H54 (cell line): ENCODE data around the gene EP400.

Experiments used
- DNase-seq: peaks from one replicate; pipeline ENCODE4 v3.0.0; 2011; ENCODE audit warnings: low spot score, mixed read lengths; ENCODE audit not compliant: insufficient read length
- FAIRE-seq: peaks from 3 replicates; lab custom pipeline; 2011; peaks lifted over from hg19 to GRCh38; lab: Jason Lieb, UNC
- POLR2A ChIP-seq: IDR thresholded peaks from 2 replicates; pipeline ENCODE4 v1.6.1; 2011; ENCODE audit warnings: low read depth, mild to moderate bottlenecking, low read length

EP400 gene

DNA sequence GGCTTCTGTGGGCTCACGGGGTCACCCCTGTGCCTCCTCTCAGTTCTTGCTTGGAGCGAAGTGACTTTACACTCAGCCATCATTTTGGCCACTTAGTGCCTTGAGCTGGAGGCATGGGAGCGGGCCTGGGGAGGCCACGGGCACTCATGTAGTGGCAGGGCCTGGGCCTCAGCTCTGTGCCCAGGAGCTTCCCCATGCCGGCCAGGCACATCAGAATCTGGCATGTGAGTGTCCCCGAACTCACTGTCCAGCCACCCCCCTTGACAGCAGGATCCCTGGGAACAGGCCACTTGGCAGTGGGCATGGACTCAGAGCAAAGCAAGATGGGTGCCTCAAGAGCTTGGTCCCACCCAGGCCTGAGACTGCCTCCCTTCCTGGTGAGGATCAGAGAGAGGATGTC is 164.9 kb downstream of the EP400 start:
- FAIRE-seq (no peak), DNase-seq (no peak)
- TF ChIP-seq POLR2A: no peak

DNA sequence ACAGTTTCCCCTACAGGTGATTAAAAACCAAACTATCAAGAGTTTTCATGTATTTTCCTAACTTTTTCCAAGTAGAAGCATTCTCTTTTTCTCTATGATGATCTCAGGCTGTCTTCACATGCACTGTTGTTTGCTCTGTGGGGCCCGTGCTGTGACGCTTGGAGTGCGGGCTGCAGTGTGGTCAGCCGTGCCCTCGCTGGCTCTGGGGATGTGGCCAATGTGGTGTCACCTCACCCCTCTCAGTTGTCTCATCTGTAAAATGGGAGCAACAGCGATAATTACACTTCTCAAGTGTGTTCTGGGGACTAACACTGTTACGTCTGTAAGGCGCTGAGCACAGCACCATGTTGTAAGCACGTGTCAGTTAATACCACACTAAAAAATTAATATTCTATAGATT is 165.8 kb downstream of the EP400 start:
- FAIRE-seq (no peak), DNase-seq (no peak)
- no peak for TF ChIP-seq POLR2A

DNA sequence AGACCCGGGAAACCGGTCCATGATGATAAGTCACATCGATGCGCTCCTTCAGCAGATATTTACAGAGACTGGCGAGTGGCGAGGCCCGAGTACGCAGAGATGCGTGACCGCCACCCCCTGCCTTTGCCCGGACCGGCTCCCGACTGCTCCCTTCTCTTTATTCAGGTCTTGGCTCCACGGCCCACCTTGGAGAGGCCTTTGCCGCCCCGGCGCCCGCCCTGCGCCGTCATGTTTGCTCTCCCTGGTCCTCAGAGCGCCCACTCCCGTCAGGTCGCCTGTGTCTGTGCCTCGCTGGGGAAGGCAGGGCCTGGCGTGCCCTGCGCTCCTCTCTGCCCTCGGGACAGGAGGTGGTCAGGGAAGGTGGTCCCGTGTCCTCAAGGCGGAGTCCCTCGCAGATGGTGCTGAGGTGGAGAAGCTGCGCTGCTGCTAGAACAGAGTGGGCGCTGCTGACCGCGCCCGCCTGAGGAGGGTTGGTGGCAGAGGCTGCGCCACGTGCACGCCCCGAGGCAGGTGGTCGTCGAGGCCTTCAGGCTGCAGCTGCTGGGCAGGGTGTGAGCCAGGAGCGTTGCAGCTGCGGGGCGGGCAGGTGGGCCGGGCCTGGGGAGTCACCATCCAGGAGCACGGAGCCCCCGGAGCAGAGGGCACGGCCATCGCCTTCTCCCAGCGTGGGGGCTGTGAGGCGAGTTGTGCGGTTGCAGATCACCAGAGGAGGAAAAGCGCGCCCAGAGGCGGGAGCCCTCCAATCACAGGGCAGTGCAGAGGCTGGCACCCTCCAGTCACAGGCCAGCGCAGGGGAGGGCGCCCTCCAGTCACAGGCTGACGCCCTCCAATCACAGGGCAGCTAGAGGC is 167.2 kb downstream of the EP400 start:
- no peak for TF ChIP-seq POLR2A
- FAIRE-seq (no peak), DNase-seq (no peak)

DNA sequence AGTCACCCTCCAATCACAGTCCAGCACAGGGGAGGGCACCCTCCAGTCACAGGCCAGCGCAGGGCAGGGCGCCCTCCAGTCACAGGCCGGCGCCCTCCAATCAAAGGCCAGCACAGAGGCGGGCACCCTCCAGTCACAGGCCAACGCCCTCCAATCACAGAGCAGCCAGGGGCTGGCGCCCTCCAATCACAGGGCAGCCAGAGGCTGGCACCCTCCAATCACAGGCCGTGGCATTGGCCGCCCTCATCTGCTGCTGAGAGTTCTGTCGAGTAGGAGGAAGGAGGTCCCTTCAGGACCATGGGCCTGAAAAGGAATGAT is 167.8 kb downstream of the EP400 start:
- DNase-seq (no peak), FAIRE-seq (no peak)
- TF ChIP-seq POLR2A: no peak

DNA sequence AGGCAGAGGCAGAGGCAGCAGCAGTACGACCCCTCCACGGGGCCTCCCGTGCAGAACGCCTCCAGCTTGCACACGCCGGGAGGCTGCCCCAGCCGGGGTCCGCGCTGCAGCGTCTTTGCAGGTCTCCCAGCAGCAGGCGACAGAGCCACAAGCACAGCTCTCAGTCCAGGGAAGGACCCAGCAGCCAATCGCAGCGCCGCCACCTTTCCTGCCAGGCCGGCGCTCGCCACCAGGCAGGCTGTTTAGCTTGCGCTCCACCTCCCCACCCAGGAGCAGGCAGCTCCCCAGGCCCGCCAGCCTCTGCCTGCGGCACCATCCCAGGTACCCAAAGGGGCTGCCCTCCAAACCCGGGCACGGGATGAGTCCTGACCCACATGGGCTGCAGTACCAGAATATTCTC is 169.1 kb downstream of the EP400 start:
- DNase-seq: no peak
- no peak for FAIRE-seq
- no peak for TF ChIP-seq POLR2A

DNA sequence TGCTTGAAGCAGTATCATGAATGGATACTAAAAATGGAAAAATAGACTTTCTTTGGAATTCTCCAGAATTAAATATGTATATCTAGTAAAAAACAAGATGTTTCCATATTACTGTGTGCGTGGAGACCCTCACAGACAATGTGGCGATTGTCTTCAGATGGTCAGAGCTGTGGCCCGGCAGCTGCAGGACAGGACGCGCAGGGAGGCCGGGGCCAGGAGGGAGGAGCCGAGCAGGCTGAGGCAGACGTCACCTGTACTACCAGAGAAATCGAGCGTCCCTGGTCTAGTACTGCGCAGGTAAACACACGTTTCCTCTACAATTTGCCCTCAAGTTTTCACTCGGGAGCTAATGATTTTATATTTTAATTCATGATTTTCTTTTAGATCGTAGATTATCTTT is 171.5 kb downstream of the EP400 start:
- FAIRE-seq (no peak), DNase-seq (no peak)
- TF ChIP-seq POLR2A: no peak

DNA sequence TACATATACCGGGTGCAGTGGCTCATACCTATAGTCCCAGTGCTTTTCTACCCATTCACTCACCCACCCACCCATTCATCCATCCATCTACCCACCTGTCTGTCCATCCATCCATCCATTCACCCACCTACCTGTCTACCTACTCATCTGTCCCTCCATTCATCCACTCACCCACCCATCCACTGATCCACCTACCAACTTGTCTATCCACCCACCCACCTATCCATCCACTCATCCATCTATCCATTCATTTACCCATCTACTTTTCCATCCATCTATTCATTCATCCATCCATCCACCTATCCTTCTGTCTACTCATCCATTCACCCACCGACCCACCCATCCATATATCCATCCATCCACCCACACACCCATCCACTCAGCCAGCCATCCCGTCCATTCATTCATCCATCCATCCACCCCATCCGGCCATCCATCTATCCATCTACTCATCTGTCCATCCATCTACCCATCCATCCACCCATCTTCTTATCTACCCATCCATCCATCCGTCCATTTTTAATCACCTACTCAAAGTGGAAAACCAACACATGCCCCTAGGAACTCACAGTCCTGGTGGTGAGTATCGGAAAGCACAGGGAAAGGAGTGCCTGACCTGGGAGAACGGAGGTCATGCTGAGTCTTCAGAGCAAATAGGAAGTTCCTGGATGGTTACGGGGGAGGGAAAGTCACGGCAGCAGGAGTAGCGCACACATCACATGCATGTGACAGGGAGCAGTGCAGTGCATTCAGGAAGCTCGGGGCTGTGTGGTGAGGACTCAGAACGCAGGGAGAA is 174.4 kb downstream of the EP400 start:
- FAIRE-seq: no peak
- DNase-seq: no peak
- TF ChIP-seq POLR2A: no peak

DNA sequence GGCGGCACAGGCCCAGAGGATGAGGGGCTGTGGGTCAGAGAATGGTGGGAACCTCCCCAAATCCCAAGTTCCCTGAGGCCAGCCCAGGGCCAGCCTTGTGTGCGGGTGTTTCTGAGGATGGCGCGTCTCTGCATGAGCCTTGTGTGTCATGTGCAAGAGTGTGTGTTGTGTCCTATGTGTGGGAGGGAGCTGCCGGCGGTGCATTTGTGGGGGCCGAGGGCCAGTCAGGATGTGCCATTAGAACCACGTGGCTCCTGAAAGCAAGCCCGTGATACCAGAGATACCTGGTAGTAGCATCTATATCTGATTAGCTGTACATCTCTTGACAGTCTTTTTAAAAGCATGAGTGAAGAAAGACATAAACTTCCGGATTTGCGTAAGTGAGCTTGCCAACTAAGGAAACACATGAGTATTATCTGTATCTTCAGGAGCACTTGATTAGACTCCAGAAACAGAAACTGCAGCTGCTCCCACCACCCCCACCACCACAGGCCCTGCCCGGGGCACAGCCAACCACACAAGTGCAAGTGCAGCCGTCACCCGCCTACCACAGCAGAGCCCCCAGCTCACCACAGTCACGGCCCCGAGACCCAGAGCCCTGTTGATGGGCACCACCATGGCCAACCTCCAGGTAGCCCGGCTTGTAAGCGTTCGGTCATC is 175.2 kb downstream of the EP400 start:
- FAIRE-seq (no peak), DNase-seq (no peak)
- TF ChIP-seq POLR2A: no peak

DNA sequence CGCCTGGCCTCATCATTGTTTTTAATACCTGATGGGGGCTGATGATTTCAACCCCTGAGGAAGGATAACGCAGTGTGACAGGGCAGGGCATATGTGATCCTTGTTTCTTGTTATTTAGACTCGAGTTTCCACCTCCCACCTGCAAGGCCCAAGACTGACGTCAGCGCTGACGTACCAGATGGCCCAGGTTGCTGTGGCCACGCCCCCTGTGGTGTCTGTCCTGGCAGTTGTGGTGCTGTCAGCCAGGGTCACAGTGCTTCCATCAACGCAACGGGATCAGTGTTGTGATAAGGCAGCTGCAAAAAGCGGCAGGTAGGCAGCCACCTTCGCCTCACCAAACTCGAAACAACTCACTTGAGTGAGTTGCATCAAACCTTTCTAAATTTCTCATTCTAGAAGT is 176.0 kb downstream of the EP400 start:
- no peak for DNase-seq
- no peak for FAIRE-seq
- no peak for TF ChIP-seq POLR2A

DNA sequence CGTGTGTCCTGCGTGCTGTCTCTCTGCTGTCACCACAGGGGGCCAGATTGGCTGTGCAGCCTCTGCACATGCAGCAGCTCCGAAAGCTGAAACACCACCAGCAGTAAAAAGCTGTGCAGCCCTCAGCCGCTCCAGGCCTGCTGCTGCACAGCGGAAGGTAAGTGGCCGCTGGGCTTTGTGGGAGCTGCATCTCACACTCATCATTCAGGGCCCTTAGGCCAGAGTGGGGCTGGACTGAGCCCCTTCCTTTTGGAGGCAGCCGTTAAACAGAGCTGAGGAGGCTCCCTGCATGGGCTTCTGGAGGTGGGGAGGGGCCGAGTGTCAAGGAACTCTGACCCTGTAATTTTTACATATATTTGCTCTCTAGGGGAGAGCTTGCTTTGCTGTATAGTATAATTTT is 177.3 kb downstream of the EP400 start:
- TF ChIP-seq POLR2A: no peak
- DNase-seq: no peak
- no peak for FAIRE-seq

DNA sequence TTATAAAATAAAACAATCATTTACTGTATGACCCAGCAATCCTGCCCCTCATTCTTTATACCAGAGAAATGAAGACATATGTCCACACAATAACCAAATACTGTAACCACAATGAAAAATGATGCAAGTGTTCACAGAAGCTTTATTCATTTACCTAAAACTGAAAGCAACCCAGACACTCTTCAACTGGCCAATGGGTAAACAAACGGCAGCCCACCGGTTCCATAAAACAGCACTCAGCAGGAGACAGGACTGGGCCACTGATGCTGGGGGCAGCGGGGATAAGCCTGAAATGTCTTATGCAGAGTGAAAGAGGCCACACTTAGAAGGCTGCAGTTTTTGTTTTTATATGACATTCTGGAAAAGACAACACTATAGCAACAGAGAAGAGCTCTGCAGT is 179.3 kb downstream of the EP400 start:
- FAIRE-seq: no peak
- DNase-seq: no peak
- no peak for TF ChIP-seq POLR2A

DNA sequence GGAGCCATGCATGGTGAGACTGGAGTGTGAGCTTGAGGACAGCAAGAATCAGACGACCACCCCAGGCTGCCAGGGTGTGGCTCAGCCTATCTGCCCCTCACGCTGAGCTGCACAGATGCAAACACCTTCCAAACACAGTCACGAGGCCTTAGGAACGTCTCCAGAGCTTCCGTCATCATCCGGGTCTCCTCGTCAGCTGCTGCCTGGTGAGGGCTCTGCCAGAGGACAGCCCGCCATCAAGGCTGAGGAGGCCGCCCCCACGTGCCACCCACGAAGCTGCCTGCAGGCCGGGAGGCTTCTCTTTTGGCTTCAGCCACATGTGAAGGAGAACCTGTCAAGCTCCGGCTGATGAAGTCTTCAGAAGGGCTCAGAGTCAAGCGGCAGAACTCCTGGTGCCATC is 180.9 kb downstream of the EP400 start:
- no peak for TF ChIP-seq POLR2A
- FAIRE-seq: no peak
- no peak for DNase-seq
